Measurements from ENCODE around the gene TLL2. TPM values are rescaled to one million over a fixed set of nuclear protein-coding genes. Genes with fewer than 3 reads are reported as not detected.

TLL2 gene
- total RNA-seq, 1 experiment from 2014 or later: 0.14 TPM

DNA sequence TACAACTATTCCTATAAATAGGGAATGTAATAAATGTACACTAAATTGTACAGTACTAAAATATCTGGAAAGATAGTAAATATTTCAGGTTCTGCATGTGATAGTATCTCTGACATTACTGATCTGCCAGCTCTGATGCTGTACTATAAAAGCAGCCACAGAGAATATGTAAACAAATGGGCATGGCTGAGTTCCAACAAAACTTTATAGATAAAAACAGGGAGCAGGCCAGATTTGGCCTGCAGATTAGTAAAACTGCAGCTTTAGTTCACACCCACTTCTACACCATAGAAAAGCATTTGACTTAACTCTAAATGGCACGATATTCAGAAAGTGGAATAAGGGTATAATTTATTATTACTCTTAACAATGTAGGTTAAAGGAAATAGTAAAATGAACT, 18.8 kb upstream of the TLL2 start:
- Histone ChIP-seq H3K4me3 (ENCODE audit: low read depth, low read length) (no peak overlapping the region), H3K4me1 (peaks cover 15% of the 10 kb centered on the region), H3K36me3 (ENCODE audit: control insufficient read depth, insufficient read depth, low read length) (no peaks in the 10 kb centered on the region; the same call in 1 of the 2 replicates), H3K27me3 (replicated peaks; ENCODE audit: control insufficient read depth, insufficient read depth, low read length) (no peaks in the 10 kb centered on the region), H3K9me3 (no peaks in the 10 kb centered on the region)
- Mint-ChIP-seq H3K4me1 (ENCODE audit: low read depth, unreplicated experiment) (peaks cover 20% of the 10 kb centered on the region), H3K27ac (ENCODE audit: unreplicated experiment) (no peak overlapping the region), H3K4me3 (ENCODE audit: unreplicated experiment) (no peak overlapping the region), H3K27me3 (ENCODE audit: insufficient read depth, unreplicated experiment) (no peaks in the 10 kb centered on the region), H3K9me3 (ENCODE audit: unreplicated experiment) (no peaks in the 10 kb centered on the region), H3K36me3 (ENCODE audit: insufficient read depth, unreplicated experiment) (peaks cover 37% of the 10 kb centered on the region)
- CTCF ChIA-PET: no interaction called here
- TF ChIP-seq CTCF (IDR thresholded peaks at IDR 0.05; ENCODE audit: insufficient read depth in 1 of 2, low read depth in 1 of 2, low read length in 1 of 2, severe bottlenecking in 1 of 2, unreplicated experiment in 1 of 2): no peak
- POLR2A ChIA-PET: no interaction called here
- DNase-seq: no peak
- intact Hi-C loops (cut with micrococcal nuclease; ENCODE audit: unreplicated experiment): no loop called here
- no TSS peak for BruUV-seq (replicated peaks)

DNA sequence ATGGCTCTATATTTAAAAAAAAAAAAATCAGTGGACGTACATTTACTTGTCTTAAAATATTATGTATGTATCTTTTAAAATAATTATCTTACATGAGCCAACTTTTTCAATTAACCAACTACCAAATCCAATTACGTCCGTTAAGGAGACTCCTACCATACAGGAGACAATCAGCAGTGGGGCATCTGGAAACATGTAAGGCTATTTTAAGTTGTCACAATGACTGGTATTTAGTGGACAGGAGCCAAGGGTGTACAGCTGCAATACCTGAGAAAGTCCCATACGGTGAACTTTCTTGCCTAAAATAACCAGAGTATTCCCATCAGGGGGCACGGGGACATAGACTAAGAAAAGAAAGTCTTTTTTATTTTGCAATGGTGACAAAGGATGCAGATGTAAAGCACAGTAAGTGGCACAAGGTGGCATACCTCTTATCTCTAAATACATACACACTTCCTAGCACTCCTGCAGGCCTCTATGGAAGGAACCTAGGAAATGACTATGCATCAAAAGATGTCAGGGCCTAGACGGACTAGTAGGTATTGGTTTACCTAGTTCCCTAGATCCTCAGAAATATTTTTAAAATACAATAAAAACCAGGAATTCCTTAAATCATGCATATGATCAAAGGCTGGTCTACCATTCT, 16.0 kb upstream of the TLL2 start:
- no TSS peak for BruUV-seq (replicated peaks)
- CTCF ChIA-PET: no interaction called here
- peaks cover 15% of the 10 kb centered on the region for H3K4me1 ChIP-seq
- no peak for TF ChIP-seq CTCF (IDR thresholded peaks at IDR 0.05; ENCODE audit: insufficient read depth in 1 of 2, low read depth in 1 of 2, low read length in 1 of 2, severe bottlenecking in 1 of 2, unreplicated experiment in 1 of 2)
- Mint-ChIP-seq H3K27ac (ENCODE audit: unreplicated experiment) (no peak overlapping the region), H3K9me3 (ENCODE audit: unreplicated experiment) (no peaks in the 10 kb centered on the region), H3K27me3 (ENCODE audit: insufficient read depth, unreplicated experiment) (no peaks in the 10 kb centered on the region), H3K4me3 (ENCODE audit: unreplicated experiment) (no peak overlapping the region), H3K36me3 (ENCODE audit: insufficient read depth, unreplicated experiment) (peaks cover 54% of the 10 kb centered on the region), H3K4me1 (ENCODE audit: low read depth, unreplicated experiment) (peaks cover 13% of the 10 kb centered on the region)
- DNase-seq: no peak
- intact Hi-C loops (cut with micrococcal nuclease; ENCODE audit: unreplicated experiment): no loop called here
- H3K9me3 ChIP-seq: no peaks in the 10 kb centered on the region
- POLR2A ChIA-PET: no interaction called here
- H3K4me3 ChIP-seq (ENCODE audit: low read depth, low read length): no peak overlapping the region
- no peaks in the 10 kb centered on the region for H3K27me3 ChIP-seq (replicated peaks; ENCODE audit: control insufficient read depth, insufficient read depth, low read length)
- H3K36me3 ChIP-seq (ENCODE audit: control insufficient read depth, insufficient read depth, low read length): no peaks in the 10 kb centered on the region; the same call in 1 of the 2 replicates

DNA sequence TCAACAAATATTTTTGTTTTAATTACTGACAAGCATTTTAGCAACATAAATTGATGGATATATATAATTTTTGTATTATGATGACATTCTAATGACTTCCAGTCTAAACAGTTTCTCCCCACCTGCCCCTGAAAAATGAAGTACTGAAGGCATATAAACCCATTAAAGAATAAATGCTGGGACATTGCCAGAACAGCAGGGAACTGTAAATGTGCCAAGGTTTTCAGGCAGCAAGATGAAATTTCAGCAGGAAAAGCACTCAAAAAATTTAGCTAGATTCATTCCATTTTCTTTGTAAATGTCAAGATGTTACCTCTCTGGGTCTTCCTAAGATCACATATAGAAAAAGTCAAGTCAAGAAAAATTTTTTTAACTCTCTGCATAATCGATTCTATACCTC, 11.0 kb upstream of the TLL2 start:
- Mint-ChIP-seq H3K27me3 (ENCODE audit: insufficient read depth, unreplicated experiment) (no peaks in the 10 kb centered on the region), H3K4me3 (ENCODE audit: unreplicated experiment) (no peak overlapping the region), H3K27ac (ENCODE audit: unreplicated experiment) (no peak overlapping the region), H3K36me3 (ENCODE audit: insufficient read depth, unreplicated experiment) (peaks cover 79% of the 10 kb centered on the region), H3K9me3 (ENCODE audit: unreplicated experiment) (no peaks in the 10 kb centered on the region), H3K4me1 (ENCODE audit: low read depth, unreplicated experiment) (no peaks in the 10 kb centered on the region)
- Histone ChIP-seq H3K27me3 (replicated peaks; ENCODE audit: control insufficient read depth, insufficient read depth, low read length) (no peaks in the 10 kb centered on the region), H3K36me3 (ENCODE audit: control insufficient read depth, insufficient read depth, low read length) (no peaks in the 10 kb centered on the region), H3K9me3 (no peaks in the 10 kb centered on the region), H3K4me1 (no peaks in the 10 kb centered on the region), H3K4me3 (ENCODE audit: low read depth, low read length) (no peak overlapping the region)
- DNase-seq: no peak
- POLR2A ChIA-PET: no interaction called here
- no TSS peak for BruUV-seq (replicated peaks)
- CTCF ChIA-PET: interaction anchor here (0.5 kb wide), 1 partner anchor 30 kb away, joined by 3 read pairs; no protein-coding TSS in a partner anchor
- no peak for TF ChIP-seq CTCF (IDR thresholded peaks at IDR 0.05; ENCODE audit: insufficient read depth in 1 of 2, low read depth in 1 of 2, low read length in 1 of 2, severe bottlenecking in 1 of 2, unreplicated experiment in 1 of 2)
- intact Hi-C loops (cut with micrococcal nuclease; ENCODE audit: unreplicated experiment): no loop called here
